ENCODE measurements around the gene PBX1. TPM values are rescaled to one million over a fixed set of nuclear protein-coding genes. Genes with fewer than 3 reads are reported as not detected.

Gene PBX1
- total RNA-seq, 4 donors from 2014 or later, result 15.2 to 48.6 (median 23.5) TPM

DNA sequence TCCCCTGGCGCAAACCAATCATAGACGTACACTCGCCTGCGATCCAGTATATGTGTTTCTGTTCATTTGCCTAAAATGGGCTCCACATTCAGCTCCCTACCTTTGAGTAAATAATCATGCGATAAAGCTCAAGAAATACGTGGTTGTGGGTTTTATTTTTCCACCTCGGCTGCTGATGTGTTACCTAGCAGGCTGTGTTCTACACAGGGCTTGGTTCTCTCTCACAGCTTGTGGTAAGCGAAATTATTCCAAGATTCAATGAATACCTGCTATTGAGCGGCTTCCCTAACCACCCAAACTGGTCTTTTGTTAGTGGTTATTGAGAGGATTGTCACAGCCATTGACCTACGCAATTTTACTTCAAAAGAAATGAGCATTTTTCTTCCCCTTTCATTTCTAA lies 180.2 kb downstream of the PBX1 start:
- WGBS, 2 donors, result 90 to 91% methylated on average over 10 of the region's 10 CpGs
- Histone ChIP-seq H3K4me1 (peaks cover 0 to 5% (median 0%) of the 10 kb centered on the region in 3 donors), H3K27me3 (no peaks in the 10 kb centered on the region), H3K9me3 (no peaks in the 10 kb centered on the region), H3K27ac (no peak overlapping the region), H3K4me3 (no peak overlapping the region), H3K36me3 (no peaks in the 10 kb centered on the region)
- no peak for DNase-seq
- no peak for TF ChIP-seq POLR2A (IDR thresholded peaks at IDR 0.05)
- TF ChIP-seq, protein P1, sequence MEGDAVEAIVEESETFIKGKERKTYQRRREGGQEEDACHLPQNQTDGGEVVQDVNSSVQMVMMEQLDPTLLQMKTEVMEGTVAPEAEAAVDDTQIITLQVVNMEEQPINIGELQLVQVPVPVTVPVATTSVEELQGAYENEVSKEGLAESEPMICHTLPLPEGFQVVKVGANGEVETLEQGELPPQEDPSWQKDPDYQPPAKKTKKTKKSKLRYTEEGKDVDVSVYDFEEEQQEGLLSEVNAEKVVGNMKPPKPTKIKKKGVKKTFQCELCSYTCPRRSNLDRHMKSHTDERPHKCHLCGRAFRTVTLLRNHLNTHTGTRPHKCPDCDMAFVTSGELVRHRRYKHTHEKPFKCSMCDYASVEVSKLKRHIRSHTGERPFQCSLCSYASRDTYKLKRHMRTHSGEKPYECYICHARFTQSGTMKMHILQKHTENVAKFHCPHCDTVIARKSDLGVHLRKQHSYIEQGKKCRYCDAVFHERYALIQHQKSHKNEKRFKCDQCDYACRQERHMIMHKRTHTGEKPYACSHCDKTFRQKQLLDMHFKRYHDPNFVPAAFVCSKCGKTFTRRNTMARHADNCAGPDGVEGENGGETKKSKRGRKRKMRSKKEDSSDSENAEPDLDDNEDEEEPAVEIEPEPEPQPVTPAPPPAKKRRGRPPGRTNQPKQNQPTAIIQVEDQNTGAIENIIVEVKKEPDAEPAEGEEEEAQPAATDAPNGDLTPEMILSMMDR (IDR thresholded peaks at IDR 0.05), result no peak
- intact Hi-C loops (cut with DNase I), result no loop called here

DNA sequence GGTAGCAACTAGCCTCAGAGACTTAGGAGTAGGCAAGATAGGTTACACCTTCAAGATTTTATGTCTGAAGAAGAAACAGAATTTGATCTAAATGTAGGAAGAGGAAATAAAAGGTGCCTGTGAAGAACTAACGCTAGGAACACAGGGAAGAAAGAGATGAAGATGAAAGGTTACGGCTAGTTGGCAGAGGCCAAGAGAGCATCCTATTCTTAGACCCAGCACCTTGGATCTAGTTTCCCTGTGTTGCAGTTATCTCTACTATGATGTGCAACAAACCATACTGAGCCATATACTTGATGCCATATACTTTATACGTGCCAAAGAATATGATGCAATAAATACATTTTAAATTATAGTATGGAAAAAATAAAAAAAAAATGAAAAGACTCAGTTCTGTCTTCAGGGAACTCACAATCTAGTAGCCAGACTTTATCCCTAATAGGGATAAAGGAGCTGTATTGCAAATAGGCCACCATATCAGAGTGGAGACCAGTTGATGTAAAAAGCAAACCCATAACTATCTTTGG lies 181.1 kb downstream of the PBX1 start:
- no peaks in the 10 kb centered on the region for H3K27me3 ChIP-seq
- 88% methylated on average over 3 of the region's 3 CpGs for WGBS, 2 donors
- no peak overlapping the region for H3K27ac ChIP-seq
- no peaks in the 10 kb centered on the region for H3K9me3 ChIP-seq
- no peaks in the 10 kb centered on the region for H3K36me3 ChIP-seq
- intact Hi-C loops (cut with DNase I), result no loop called here
- TF ChIP-seq, protein P1 (IDR thresholded peaks at IDR 0.05), result no peak
- no peak for TF ChIP-seq POLR2A (IDR thresholded peaks at IDR 0.05)
- DNase-seq, result no peak
- H3K4me3 ChIP-seq, result no peak overlapping the region
- peaks cover 0 to 5% (median 0%) of the 10 kb centered on the region in 3 donors for H3K4me1 ChIP-seq

DNA sequence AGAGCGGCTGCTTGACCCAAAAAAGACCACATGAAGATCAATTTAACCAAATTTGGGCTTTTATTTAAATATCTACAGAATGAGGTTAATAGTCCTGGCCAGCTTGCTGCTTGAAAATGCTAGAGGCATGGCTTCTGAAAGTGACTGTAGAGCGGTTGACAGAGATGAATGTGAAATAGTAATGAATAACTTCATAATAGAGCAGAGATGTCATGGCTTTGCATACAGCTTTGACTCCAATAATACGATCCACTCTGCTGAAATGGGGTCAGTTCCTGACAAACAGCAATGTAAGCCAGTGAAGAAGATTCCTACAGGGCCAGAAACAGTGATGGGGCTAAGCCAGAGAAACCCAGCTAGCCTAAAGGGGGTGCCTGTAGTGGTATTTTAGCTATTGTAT lies 183.8 kb downstream of the PBX1 start:
- no peaks in the 10 kb centered on the region for H3K36me3 ChIP-seq
- H3K4me1 ChIP-seq, result peaks cover 0 to 19% (median 4%) of the 10 kb centered on the region in 3 donors
- no peak for DNase-seq
- no peaks in the 10 kb centered on the region for H3K9me3 ChIP-seq
- no peak overlapping the region for H3K4me3 ChIP-seq
- intact Hi-C loops (cut with DNase I), result no loop called here
- WGBS, 2 donors, result 62 to 89% methylated on average over 3 of the region's 3 CpGs
- no peak overlapping the region for H3K27ac ChIP-seq
- TF ChIP-seq POLR2A (IDR thresholded peaks at IDR 0.05), result no peak
- TF ChIP-seq, protein P1 (IDR thresholded peaks at IDR 0.05), result no peak
- H3K27me3 ChIP-seq, result no peaks in the 10 kb centered on the region

DNA sequence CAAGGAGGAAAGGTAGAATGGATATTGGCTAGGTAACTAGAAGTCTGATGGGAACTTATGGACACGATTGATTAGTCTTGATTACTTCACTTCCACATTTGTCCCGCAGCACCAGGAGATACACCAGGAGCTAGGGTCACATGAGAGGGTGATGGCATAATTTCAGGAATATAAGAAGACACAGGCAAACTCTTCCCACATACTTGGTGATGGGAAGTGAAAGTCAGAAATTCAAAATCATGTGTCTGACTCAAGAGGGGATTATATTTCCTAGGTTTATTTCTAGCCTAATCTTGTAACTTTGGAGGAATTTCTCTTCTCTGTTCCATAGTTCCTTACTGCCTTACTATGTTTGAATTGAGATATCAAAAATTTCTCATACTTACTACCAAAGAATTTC lies 185.0 kb downstream of the PBX1 start:
- Histone ChIP-seq H3K36me3 (no peaks in the 10 kb centered on the region), H3K9me3 (no peaks in the 10 kb centered on the region), H3K27ac (no peak overlapping the region), H3K4me3 (no peak overlapping the region), H3K4me1 (peaks cover 0 to 31% (median 7%) of the 10 kb centered on the region in 3 donors), H3K27me3 (no peaks in the 10 kb centered on the region)
- 42 to 66% methylated on average over 2 of the region's 2 CpGs for WGBS, 2 donors
- TF ChIP-seq, protein P1 (IDR thresholded peaks at IDR 0.05), result no peak
- no peak for TF ChIP-seq POLR2A (IDR thresholded peaks at IDR 0.05)
- intact Hi-C loops (cut with DNase I), result no loop called here
- DNase-seq, result no peak

DNA sequence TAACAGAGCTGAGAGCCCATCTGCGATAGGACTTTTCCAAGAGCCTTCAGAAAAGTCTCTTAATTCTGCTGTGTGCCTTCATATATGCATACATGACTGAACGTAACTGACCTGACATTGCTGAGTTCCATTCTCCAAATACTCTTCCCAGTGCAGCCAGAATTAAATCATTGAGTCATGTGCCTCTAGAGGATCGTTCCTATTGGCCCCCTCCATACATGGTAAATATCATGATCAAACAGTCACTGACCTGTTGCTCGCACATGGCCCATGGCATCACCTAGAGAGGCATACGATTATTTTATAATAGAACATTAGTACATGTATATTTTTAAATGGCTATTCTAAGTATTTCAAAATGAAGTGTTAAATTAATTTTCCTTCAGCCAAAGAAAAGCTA lies 186.8 kb downstream of the PBX1 start:
- peaks cover 0 to 46% (median 7%) of the 10 kb centered on the region in 3 donors for H3K4me1 ChIP-seq
- no peak overlapping the region for H3K4me3 ChIP-seq
- H3K27ac ChIP-seq, result no peak overlapping the region
- H3K36me3 ChIP-seq, result no peaks in the 10 kb centered on the region
- WGBS, 2 donors, result 86% methylated on average over 5 of the region's 5 CpGs
- DNase-seq, result no peak
- no peaks in the 10 kb centered on the region for H3K9me3 ChIP-seq
- no peak for TF ChIP-seq POLR2A (IDR thresholded peaks at IDR 0.05)
- TF ChIP-seq, protein P1 (IDR thresholded peaks at IDR 0.05), result no peak
- intact Hi-C loops (cut with DNase I), result no loop called here
- H3K27me3 ChIP-seq, result no peaks in the 10 kb centered on the region

All from esophagus squamous epithelium (tissue), 5 donors.